Astrocyte (in vitro differentiated cells and primary cell): Measurements from ENCODE around the gene WNT5B.

Experiments
- EZH2 ChIP-seq: IDR thresholded peaks from 2 replicates; pipeline ENCODE4 v1.6.1; 2012; ENCODE audit warnings: mild to moderate bottlenecking, low read length, inconsistent platforms; ENCODE audit not compliant: insufficient read depth
- TF ChIP-seq, protein P1 (sequence below): IDR thresholded peaks from 2 replicates; pipeline ENCODE4 v1.5.1; 2011; ENCODE audit warnings: low read depth, mild to moderate bottlenecking, inconsistent platforms, low read length, moderate library complexity; ENCODE audit not compliant: insufficient read depth

DNA sequence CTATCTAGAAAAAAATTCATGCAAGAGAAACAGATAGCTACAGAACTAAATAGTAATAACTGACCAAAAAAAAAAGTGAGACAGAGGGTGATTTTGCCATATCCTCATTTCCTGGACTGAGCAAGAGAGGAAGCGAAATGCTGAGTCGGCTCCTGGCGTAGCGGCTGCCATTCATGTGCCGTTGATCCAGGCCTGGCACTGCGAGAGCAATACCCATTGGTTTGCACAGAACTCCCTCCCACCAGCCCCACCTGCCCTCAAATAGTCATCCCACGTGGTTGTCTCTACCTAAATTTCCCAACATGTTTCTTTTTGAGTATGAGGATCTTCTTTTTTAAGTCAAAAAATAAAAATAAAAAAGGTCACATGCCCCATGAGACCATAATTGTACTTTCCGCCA, 9.4 kb upstream of the WNT5B start:
- no peak for TF ChIP-seq EZH2
- TF ChIP-seq, protein P1, sequence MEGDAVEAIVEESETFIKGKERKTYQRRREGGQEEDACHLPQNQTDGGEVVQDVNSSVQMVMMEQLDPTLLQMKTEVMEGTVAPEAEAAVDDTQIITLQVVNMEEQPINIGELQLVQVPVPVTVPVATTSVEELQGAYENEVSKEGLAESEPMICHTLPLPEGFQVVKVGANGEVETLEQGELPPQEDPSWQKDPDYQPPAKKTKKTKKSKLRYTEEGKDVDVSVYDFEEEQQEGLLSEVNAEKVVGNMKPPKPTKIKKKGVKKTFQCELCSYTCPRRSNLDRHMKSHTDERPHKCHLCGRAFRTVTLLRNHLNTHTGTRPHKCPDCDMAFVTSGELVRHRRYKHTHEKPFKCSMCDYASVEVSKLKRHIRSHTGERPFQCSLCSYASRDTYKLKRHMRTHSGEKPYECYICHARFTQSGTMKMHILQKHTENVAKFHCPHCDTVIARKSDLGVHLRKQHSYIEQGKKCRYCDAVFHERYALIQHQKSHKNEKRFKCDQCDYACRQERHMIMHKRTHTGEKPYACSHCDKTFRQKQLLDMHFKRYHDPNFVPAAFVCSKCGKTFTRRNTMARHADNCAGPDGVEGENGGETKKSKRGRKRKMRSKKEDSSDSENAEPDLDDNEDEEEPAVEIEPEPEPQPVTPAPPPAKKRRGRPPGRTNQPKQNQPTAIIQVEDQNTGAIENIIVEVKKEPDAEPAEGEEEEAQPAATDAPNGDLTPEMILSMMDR: no peak
